Duodenal mucosa (tissue), 2 donors: ENCODE measurements around the gene SEMA6A.

ENCODE experiments used
- H3K27ac ChIP-seq: one replicate; pipeline ENCODE4 v1.7.0; 2013; ENCODE audit warnings: low read depth, low read length
- H3K27me3 ChIP-seq, 2 donors: one replicate each; pipeline ENCODE4 v1.7.0; 2013; ENCODE audit warnings: low read length in 2 of 2, control low read depth in 1 of 2; ENCODE audit not compliant: insufficient read depth in 2 of 2, control insufficient read depth in 1 of 2
- H3K36me3 ChIP-seq, 2 donors: one replicate each; pipeline ENCODE4 v1.7.0; 2013; ENCODE audit warnings: low read length in 2 of 2, control low read depth in 1 of 2; ENCODE audit not compliant: insufficient read depth in 2 of 2, control insufficient read depth in 1 of 2
- H3K4me1 ChIP-seq, 2 donors: one replicate each; pipeline ENCODE4 v1.7.0; 2013; ENCODE audit warnings: low read length in 2 of 2, control low read depth in 1 of 2; ENCODE audit not compliant: insufficient read depth in 2 of 2, control insufficient read depth in 1 of 2
- H3K4me3 ChIP-seq, 2 donors: one replicate each; pipeline ENCODE4 v1.7.0; 2013; ENCODE audit warnings: low read length in 2 of 2, low read depth in 1 of 2
- H3K9ac ChIP-seq, 2 donors: one replicate each; pipeline ENCODE4 v1.7.0; 2013; ENCODE audit warnings: low read length in 2 of 2, low read depth in 1 of 2
- H3K9me3 ChIP-seq, 2 donors: one replicate each; pipeline ENCODE4 v1.7.0; 2013; ENCODE audit warnings: low read length in 2 of 2, control low read depth in 1 of 2; ENCODE audit not compliant: control insufficient read depth in 1 of 2

SEMA6A gene

GRCh38 chr5:116445311-116445710, 129.3 kb downstream of the SEMA6A start:
- Histone ChIP-seq H3K36me3 (peaks cover 27 to 35% of the 10 kb centered on the region in 2 donors), H3K27me3 (no peaks in the 10 kb centered on the region), H3K27ac (no peak overlapping the region), H3K9ac (no peak overlapping the region), H3K4me1 (no peaks in the 10 kb centered on the region), H3K4me3 (no peak overlapping the region), H3K9me3 (no peaks in the 10 kb centered on the region)

DNA sequence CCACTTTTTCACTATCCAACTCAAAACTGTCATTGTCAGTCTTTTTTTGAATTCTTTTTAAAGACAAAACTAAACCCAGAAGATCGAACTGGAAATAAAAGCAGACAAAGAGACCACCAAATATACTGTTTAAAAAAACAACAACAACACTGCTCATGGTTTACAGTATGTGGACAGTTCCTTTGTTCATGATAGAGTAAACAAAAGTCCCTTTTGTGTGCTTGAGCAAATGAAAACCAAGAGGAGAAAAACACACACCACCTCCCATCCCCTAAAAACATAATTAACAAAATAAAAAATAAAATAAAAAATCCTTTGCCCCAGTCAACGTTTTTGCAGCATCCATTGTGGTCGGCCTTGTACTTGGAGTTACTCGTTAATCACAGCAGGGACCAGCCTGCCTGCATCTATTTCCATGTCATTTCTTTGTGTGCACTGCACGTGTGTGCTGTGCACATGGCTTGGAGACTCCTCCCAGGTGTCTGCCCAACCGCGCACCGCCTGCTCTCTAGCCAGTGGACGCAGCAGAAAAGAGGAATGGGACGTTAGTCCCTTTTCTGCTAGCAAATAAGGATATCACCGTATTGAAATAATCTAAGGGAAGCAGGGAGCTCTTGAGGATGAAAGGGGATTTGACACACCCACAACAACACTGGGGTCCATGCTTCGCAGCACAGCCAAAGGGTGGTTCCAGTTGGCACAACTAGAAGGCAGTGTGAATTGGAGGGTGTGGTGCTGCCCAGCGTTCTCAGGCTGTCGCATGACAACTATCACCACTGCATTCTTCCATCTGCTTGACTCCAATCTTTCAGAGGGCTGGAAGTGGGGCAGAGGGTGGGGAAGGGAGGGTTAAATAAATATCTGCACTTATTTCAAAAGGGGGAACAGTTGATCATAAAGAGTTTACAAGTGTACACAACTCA, 130.0 kb downstream of the SEMA6A start:
- peaks cover 27 to 35% of the 10 kb centered on the region in 2 donors for H3K36me3 ChIP-seq
- H3K27me3 ChIP-seq = no peaks in the 10 kb centered on the region
- no peak overlapping the region for H3K4me3 ChIP-seq
- no peaks in the 10 kb centered on the region for H3K9me3 ChIP-seq
- no peak overlapping the region for H3K9ac ChIP-seq
- H3K4me1 ChIP-seq = no peaks in the 10 kb centered on the region
- H3K27ac ChIP-seq = no peak overlapping the region

DNA sequence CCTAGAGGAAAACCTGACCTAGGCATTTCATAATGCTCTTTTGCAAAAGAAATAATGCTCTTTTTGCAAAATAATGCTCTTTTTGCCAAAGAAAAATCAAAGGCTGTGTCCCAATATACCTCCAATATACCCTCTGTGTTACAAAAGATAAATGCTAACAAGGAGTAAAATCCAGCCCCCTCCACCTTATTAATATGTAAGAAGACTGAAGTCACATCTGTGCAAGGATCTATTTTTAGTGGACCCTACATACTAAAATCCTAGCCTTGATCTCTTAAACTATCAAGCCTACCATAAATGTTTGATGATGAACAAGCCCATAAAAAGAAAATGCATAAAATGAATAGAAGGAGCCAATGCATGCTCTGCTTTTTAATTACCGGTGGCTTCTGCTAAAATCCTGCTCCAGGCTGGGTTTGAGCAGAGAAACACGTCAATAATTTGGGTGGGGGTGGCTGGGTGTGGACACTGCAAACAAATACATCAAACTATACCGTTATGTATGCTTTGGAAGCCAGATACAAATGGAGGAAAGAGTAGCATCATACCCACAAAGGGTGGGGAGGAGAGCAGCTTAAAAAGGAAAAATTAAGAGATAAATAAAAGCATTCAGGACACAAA, 131.6 kb downstream of the SEMA6A start:
- Histone ChIP-seq H3K4me1 (peaks cover 7 to 8% of the 10 kb centered on the region in 2 donors), H3K27ac (no peak overlapping the region), H3K36me3 (peaks cover 24 to 32% of the 10 kb centered on the region in 2 donors), H3K9me3 (no peaks in the 10 kb centered on the region), H3K27me3 (no peaks in the 10 kb centered on the region), H3K9ac (no peak overlapping the region), H3K4me3 (no peak overlapping the region)

- no peaks in the 10 kb centered on the region for H3K27me3 ChIP-seq
- H3K36me3 ChIP-seq = peaks cover 18 to 25% of the 10 kb centered on the region in 2 donors
- H3K9ac ChIP-seq = no peak overlapping the region
- H3K9me3 ChIP-seq = no peaks in the 10 kb centered on the region
- no peak overlapping the region for H3K4me3 ChIP-seq
- H3K4me1 ChIP-seq = peaks cover 7 to 15% of the 10 kb centered on the region in 2 donors
- H3K27ac ChIP-seq = no peak overlapping the region
Measured at GRCh38 chr5:116442095-116442534, 132.5 kb downstream of the SEMA6A start.

GRCh38 chr5:116441223-116441622, 133.4 kb downstream of the SEMA6A start:
- H3K9ac ChIP-seq = no peak overlapping the region
- H3K4me3 ChIP-seq = no peak overlapping the region
- H3K27ac ChIP-seq = no peak overlapping the region
- peaks cover 11 to 16% of the 10 kb centered on the region in 2 donors for H3K36me3 ChIP-seq
- no peaks in the 10 kb centered on the region for H3K27me3 ChIP-seq
- H3K9me3 ChIP-seq = no peaks in the 10 kb centered on the region
- H3K4me1 ChIP-seq = peaks cover 7 to 15% of the 10 kb centered on the region in 2 donors

DNA sequence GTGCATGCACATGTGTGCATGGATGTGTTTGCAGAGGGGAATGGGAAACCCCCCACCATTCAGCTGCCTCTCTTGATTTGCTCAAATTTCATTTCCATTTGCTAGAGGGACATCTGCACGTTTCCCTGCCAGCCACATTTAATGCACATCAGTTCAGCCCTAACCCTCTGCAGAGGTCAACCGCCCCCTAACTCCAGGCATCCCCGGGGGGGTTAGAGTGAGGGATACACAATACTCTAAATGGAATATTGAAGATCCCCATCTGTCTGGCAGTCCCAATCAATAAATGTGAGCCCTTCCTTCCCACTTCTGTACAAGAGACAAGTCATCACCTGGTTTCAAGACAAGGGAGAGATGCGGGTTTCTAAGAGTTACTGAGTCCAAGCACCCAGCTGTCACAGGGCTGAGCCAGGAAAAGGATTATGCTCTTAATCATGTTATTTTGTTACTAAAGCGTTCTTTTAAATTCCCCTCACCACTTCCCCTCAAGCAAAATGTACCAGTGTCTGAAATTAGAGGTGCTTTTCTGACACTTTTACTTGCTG, 134.1 kb downstream of the SEMA6A start:
- H3K9me3 ChIP-seq = no peaks in the 10 kb centered on the region
- no peaks in the 10 kb centered on the region for H3K27me3 ChIP-seq
- H3K4me1 ChIP-seq = peaks cover 7 to 15% of the 10 kb centered on the region in 2 donors
- H3K9ac ChIP-seq = no peak overlapping the region
- peaks cover 8 to 10% of the 10 kb centered on the region in 2 donors for H3K36me3 ChIP-seq
- H3K27ac ChIP-seq = no peak overlapping the region
- H3K4me3 ChIP-seq = no peak overlapping the region

- peaks cover 3 to 5% of the 10 kb centered on the region in 2 donors for H3K36me3 ChIP-seq
- H3K4me1 ChIP-seq = peaks cover 7 to 15% of the 10 kb centered on the region in 2 donors
- H3K9ac ChIP-seq = no peak overlapping the region
- H3K4me3 ChIP-seq = no peak overlapping the region
- no peaks in the 10 kb centered on the region for H3K27me3 ChIP-seq
- no peak overlapping the region for H3K27ac ChIP-seq
- no peaks in the 10 kb centered on the region for H3K9me3 ChIP-seq
Measured at GRCh38 chr5:116439905-116440304, 134.7 kb downstream of the SEMA6A start.

DNA sequence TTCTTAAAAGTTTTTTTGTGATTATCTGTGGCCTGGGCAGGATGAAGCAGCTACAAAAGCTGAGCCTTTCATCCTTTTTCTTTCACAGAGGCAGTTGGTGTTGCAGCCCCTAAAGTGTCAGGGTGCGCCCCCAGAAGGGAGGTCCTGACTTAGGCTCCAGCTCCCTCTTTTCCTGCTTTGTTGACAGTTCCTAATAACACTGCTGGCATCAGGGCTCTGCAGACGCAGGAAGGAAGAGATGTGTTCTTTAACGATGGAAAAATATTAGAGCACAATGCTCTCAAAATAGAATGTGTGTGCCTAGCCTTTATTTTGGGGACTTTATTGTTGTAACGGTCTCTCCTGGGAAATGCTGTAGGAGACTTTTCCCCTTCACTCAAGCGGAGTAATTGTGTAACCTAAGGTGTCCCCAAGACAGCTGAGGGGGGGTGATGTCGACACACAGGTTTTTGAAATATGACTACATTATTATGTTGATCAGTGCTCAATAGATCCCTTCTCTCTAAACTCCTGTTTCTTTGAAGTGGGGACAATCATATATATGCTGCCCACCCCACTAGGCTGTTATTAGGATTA, 135.6 kb downstream of the SEMA6A start:
- H3K4me3 ChIP-seq = no peak overlapping the region
- H3K27me3 ChIP-seq = no peaks in the 10 kb centered on the region
- H3K36me3 ChIP-seq = no peaks in the 10 kb centered on the region
- no peak overlapping the region for H3K27ac ChIP-seq
- no peaks in the 10 kb centered on the region for H3K9me3 ChIP-seq
- H3K9ac ChIP-seq = no peak overlapping the region
- H3K4me1 ChIP-seq = peaks cover 7 to 15% of the 10 kb centered on the region in 2 donors

DNA sequence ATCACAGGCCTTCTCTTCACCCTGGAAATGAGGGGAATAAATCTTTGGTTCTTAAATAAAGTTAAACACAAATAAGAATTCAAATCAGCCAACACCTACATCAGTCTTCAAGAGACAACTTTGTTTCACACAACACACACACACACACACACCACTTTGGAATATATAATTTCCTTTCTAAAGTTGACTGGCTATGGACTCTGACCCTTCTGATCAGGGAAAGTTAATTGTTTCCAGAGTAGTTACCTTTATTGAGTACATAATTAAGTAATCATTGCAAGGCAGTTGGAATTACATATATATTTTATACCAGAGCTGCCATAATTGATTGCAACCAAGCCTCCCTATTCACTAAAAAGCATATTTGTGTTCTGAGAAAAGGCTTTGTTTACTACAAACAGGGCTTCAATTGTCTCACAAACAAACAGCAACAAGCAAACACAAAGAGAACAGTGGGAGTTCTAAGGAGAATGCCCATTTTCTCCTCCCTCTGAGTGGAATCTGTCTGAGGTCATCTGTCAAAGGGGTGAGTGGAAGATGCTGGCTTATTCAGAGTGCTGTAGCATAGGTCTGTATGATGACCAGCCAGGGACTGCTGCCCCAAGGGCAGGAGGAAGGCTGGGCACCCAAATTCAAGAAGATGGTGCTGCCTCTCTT, 136.6 kb downstream of the SEMA6A start:
- H3K9me3 ChIP-seq = no peaks in the 10 kb centered on the region
- H3K4me1 ChIP-seq = peaks cover 7 to 15% of the 10 kb centered on the region in 2 donors
- no peak overlapping the region for H3K4me3 ChIP-seq
- no peaks in the 10 kb centered on the region for H3K27me3 ChIP-seq
- H3K36me3 ChIP-seq = no peaks in the 10 kb centered on the region
- H3K27ac ChIP-seq = no peak overlapping the region
- H3K9ac ChIP-seq = no peak overlapping the region
